ENCODE measurements around the gene BDKRB2. TPM values are rescaled to one million over a fixed set of nuclear protein-coding genes. Genes with fewer than 3 reads are reported as not detected.
A peak's percentile ranks its signal among the peaks of the same experiment; 100 is the strongest.

BDKRB2 gene
- total RNA-seq, 1 experiment from 2014 or later, result 0.15 TPM

- no peak overlapping the region for H3K14ac ChIP-seq (ENCODE audit: insufficient read depth, low read length)
- H3K9ac ChIP-seq (ENCODE audit: extremely low read depth, insufficient read length, low read length), result no peak overlapping the region
- H3K4me1 Mint-ChIP-seq, result peaks cover 53 to 54% of the 10 kb centered on the region in 2 experiments
- no peak overlapping the region for H4K8ac ChIP-seq (replicated peaks; ENCODE audit: insufficient read length, low read depth, low read length)
- no peaks in the 10 kb centered on the region for H3K9me3 Mint-ChIP-seq
- H2AK5ac ChIP-seq (ENCODE audit: insufficient read length, low read length), result no peak overlapping the region
- no peak overlapping the region for H3K56ac ChIP-seq (ENCODE audit: insufficient read length, low read depth, low read length)
- no peak overlapping the region for H3K27ac ChIP-seq (ENCODE audit: insufficient read length, low read depth, low read length)
- no peaks in the 10 kb centered on the region for H3K27me3 ChIP-seq (ENCODE audit: insufficient read depth, low read length)
- H2BK120ac ChIP-seq (ENCODE audit: low read depth, low read length, poor library complexity, severe bottlenecking), result no peak overlapping the region
- H3T11ph ChIP-seq (ENCODE audit: low read length), result no peak overlapping the region
- H2BK12ac ChIP-seq (ENCODE audit: insufficient read length, low read depth, low read length), result no peak overlapping the region
- no CpG with 5 or more reads among the region's 10 CpGs for WGBS (ENCODE audit: extremely low coverage, insufficient read length, low lambda C conversion rate)
- H2BK5ac ChIP-seq (ENCODE audit: insufficient read length, low read length), result no peak overlapping the region
- H3K4me3 Mint-ChIP-seq, result peak overlapping the region in 1 of 2 experiments; percentile 45; a peak in 2 of 5 replicates
- no peak overlapping the region for H4K5ac ChIP-seq (ENCODE audit: insufficient read length, low read depth, low read length)
- H3K23me2 ChIP-seq (ENCODE audit: insufficient read length, low read depth, low read length, poor library complexity, severe bottlenecking), result no peaks in the 10 kb centered on the region
- H3K27me3 Mint-ChIP-seq (ENCODE audit: low read depth), result peaks cover 11% of the 10 kb centered on the region
- no peak for TF ChIP-seq CTCF (conservative IDR thresholded peaks at IDR 0.05)
- peak overlapping the region in 1 of 3 experiments; percentile 74; a peak in 2 of 7 replicates for H3K27ac Mint-ChIP-seq
- no peaks in the 10 kb centered on the region for H3K79me2 ChIP-seq (ENCODE audit: insufficient read depth, low read length)
- H3K4ac ChIP-seq (ENCODE audit: low read depth, low read length), result no peak overlapping the region
- H3K4me1 ChIP-seq (ENCODE audit: insufficient read depth, low read length), result peaks cover 10% of the 10 kb centered on the region; the same call in 1 of the 2 replicates
- no peaks in the 10 kb centered on the region for H3K79me1 ChIP-seq (ENCODE audit: insufficient read depth, low read depth, low read length, poor library complexity, severe bottlenecking)
- no peak overlapping the region for H3K18ac ChIP-seq (ENCODE audit: insufficient read length, low read depth, low read length)
- no peak overlapping the region for H2BK20ac ChIP-seq (ENCODE audit: low read depth, low read length, poor library complexity, severe bottlenecking)
- H3K9me3 ChIP-seq (ENCODE audit: control insufficient read depth, low read depth, low read length), result no peaks in the 10 kb centered on the region
- no peak for DNase-seq
- H2AFZ ChIP-seq (ENCODE audit: low read length), result no peak overlapping the region
- no peak overlapping the region for H3K23ac ChIP-seq (ENCODE audit: insufficient read length, low read depth, low read length)
- H3K36me3 Mint-ChIP-seq (ENCODE audit: insufficient read depth in 1 of 3, low read depth in 3 of 3), result no peaks in the 10 kb centered on the region; a peak in 1 of 7 replicates
- no peak overlapping the region for H4K91ac ChIP-seq (ENCODE audit: insufficient read length, low read depth, low read length)
- H4K20me1 ChIP-seq (ENCODE audit: control insufficient read depth, insufficient read depth, insufficient read length), result no peaks in the 10 kb centered on the region
- no peak overlapping the region for H2BK15ac ChIP-seq (ENCODE audit: low read depth, low read length)
- no peak overlapping the region for H3K4me2 ChIP-seq (ENCODE audit: insufficient read depth, insufficient read length, low read length)
Measured at GRCh38 chr14:96194262-96194656, 10.4 kb upstream of the BDKRB2 start.
